Right lobe of liver (tissue), 4 donors: ENCODE results near the gene PRDM12.

Experiments
- POLR2A ChIP-seq: fragments of 450-650 bp; IDR thresholded peaks from one replicate; pipeline ENCODE4 v1.6.1; 2017; ENCODE audit warnings: antibody characterized with exemption, mild to moderate bottlenecking
- TF ChIP-seq, protein P1 (sequence below), 4 donors: fragments of 200-600 bp in 3 of 4; fragments of 450-650 bp in 1 of 4; IDR thresholded peaks; one replicate each; pipeline versions ENCODE4 v1.5.1 to v1.8.0; 2016 to 2022; ENCODE audit warnings: antibody characterized with exemption in 4 of 4, mild to moderate bottlenecking in 2 of 4
- donor health status: DM: no; HTN: no; CAD: no.
- donor health status: DM: no; HTN: no; CAD: no.
- donor health status: DM: no; HTN: yes; CAD: no.

DNA sequence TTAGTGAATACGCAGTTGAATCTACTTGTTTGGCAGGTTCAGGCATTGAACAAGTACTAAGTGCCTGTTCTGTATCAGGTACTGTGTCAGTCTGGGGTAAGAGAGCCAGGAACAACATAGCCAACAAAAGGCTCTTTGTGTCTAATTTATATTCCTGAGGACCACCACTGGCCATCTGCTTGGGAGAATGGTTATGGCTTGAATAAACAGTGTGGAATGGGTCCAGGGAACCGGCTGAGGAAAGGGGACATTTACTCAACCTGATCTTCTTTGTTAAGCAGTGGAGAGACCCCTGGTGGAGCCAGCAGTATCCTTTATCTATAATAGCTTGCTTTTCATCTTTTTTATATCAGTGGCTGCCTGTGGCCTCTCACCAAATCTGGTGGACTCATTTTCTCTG, 67.7 kb downstream of the PRDM12 start:
- TF ChIP-seq, protein P1, sequence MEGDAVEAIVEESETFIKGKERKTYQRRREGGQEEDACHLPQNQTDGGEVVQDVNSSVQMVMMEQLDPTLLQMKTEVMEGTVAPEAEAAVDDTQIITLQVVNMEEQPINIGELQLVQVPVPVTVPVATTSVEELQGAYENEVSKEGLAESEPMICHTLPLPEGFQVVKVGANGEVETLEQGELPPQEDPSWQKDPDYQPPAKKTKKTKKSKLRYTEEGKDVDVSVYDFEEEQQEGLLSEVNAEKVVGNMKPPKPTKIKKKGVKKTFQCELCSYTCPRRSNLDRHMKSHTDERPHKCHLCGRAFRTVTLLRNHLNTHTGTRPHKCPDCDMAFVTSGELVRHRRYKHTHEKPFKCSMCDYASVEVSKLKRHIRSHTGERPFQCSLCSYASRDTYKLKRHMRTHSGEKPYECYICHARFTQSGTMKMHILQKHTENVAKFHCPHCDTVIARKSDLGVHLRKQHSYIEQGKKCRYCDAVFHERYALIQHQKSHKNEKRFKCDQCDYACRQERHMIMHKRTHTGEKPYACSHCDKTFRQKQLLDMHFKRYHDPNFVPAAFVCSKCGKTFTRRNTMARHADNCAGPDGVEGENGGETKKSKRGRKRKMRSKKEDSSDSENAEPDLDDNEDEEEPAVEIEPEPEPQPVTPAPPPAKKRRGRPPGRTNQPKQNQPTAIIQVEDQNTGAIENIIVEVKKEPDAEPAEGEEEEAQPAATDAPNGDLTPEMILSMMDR (IDR thresholded peaks at IDR 0.05) = no peak
- TF ChIP-seq POLR2A = no peak
